Immature natural killer cell (primary cell): ENCODE data around the gene TAS2R41. TPM values are rescaled to one million over a fixed set of nuclear protein-coding genes. Genes with fewer than 3 reads are reported as not detected.

Source experiments
- DNase-seq, 3 donors: peaks; one replicate each; pipeline ENCODE4 v3.0.0; 2022; ENCODE audit warnings: mixed read lengths in 1 of 3
- H3K27ac Mint-ChIP-seq, 6 donors: one replicate each; pipeline ENCODE4 v1.8.0; 2020; ENCODE audit warnings: mixed read lengths in 6 of 6, mild to moderate bottlenecking in 5 of 6, inconsistent platforms in 4 of 6, moderate library complexity in 3 of 6
- H3K27me3 Mint-ChIP-seq, 3 donors: one replicate each; pipeline ENCODE4 v1.8.0; 2020 to 2021; ENCODE audit warnings: low read depth in 3 of 3, mild to moderate bottlenecking in 3 of 3, mixed read lengths in 3 of 3, moderate library complexity in 3 of 3, inconsistent platforms in 1 of 3
- H3K36me3 Mint-ChIP-seq, 3 donors: one replicate each; pipeline ENCODE4 v1.8.0; 2020; ENCODE audit warnings: mixed read lengths in 3 of 3, inconsistent platforms in 2 of 3, mild to moderate bottlenecking in 2 of 3
- H3K4me1 Mint-ChIP-seq, 2 donors: one replicate each; pipeline ENCODE4 v1.8.0; 2020; ENCODE audit warnings: inconsistent platforms in 2 of 2, mild to moderate bottlenecking in 2 of 2, mixed read lengths in 2 of 2, moderate library complexity in 1 of 2
- H3K4me3 Mint-ChIP-seq, 5 donors: one replicate each; pipeline ENCODE4 v1.8.0; 2020; ENCODE audit warnings: mild to moderate bottlenecking in 5 of 5, mixed read lengths in 5 of 5, inconsistent platforms in 3 of 5, moderate library complexity in 3 of 5
- H3K9me3 Mint-ChIP-seq, 6 donors: one replicate each; pipeline ENCODE4 v1.8.0; 2020; ENCODE audit warnings: mild to moderate bottlenecking in 6 of 6, mixed read lengths in 6 of 6, inconsistent platforms in 4 of 6, moderate library complexity in 3 of 6
- polyA plus RNA-seq, 3 donors: library from polyadenylated mRNA; unstranded; fragments of 300-500 nt; fragmentation: Illumina TruSeq; gene quantifications; one replicate each; pipeline ENCODE4 v1.2.3, GENCODE V29; 2021

Gene TAS2R41
- polyA plus RNA-seq, 3 donors from 2014 or later: not detected

- Mint-ChIP-seq H3K9me3 (no peaks in the 10 kb centered on the region), H3K36me3 (no peaks in the 10 kb centered on the region), H3K4me3 (no peak overlapping the region), H3K27ac (no peak overlapping the region), H3K27me3 (no peaks in the 10 kb centered on the region), H3K4me1 (no peaks in the 10 kb centered on the region)
- no peak for DNase-seq
Measured at GRCh38 chr7:143448429-143448828, 29.2 kb upstream of the TAS2R41 start.

GRCh38 chr7:143449793-143450192, 27.9 kb upstream of the TAS2R41 start:
- Mint-ChIP-seq H3K4me3 (no peak overlapping the region), H3K9me3 (no peaks in the 10 kb centered on the region), H3K36me3 (no peaks in the 10 kb centered on the region), H3K27ac (no peak overlapping the region), H3K27me3 (peaks cover 0 to 2% (median 0%) of the 10 kb centered on the region in 3 donors), H3K4me1 (no peaks in the 10 kb centered on the region)
- DNase-seq: no peak

DNA sequence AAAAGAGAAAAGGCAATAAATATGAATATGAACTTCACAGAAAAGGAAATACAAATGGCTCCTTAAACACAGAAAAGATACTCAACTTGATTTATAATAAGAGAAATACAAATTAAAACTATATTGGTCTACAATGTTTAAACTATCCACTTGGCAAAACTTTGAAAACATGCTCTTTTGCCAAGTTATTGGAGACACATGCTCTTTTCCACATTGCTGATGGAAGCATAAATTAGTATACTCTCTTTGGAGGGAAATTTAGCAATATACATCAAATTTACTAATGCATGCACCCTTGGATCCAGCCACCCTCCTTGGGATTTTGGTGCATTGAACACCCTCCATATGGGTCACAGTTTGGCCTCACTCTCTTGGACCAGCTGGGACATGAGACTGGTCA, 26.6 kb upstream of the TAS2R41 start:
- Mint-ChIP-seq H3K27me3 (peaks cover 0 to 2% (median 0%) of the 10 kb centered on the region in 3 donors), H3K27ac (no peak overlapping the region)

DNA sequence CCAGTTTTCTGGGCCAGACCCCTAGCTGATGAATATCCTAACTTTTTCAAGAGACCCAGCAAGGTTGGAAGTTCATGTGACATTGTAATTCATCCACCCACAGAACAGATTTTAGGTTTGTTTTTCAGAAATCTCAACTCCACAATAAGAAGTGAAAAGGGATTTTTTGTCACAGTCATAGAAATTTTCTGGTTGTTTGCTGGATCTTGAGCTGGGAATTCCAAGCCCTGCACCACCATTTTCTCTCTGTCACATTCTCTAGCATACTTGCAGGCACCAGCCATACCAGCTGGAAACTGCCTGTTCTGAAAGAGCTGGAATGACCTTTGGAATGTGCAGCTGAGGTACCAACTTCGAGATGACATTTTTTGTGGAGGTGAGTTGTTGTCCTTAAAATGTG, 25.9 kb upstream of the TAS2R41 start:
- H3K4me3 Mint-ChIP-seq: no peak overlapping the region
- H3K27ac Mint-ChIP-seq: no peak overlapping the region
- DNase-seq: no peak
- no peaks in the 10 kb centered on the region for H3K9me3 Mint-ChIP-seq
- peaks cover 0 to 2% (median 0%) of the 10 kb centered on the region in 3 donors for H3K27me3 Mint-ChIP-seq
- H3K36me3 Mint-ChIP-seq: no peaks in the 10 kb centered on the region
- H3K4me1 Mint-ChIP-seq: no peaks in the 10 kb centered on the region

More for the DNA sequence above, 26.6 kb upstream of the TAS2R41 start:
- Mint-ChIP-seq H3K4me3 (no peak overlapping the region), H3K9me3 (no peaks in the 10 kb centered on the region), H3K36me3 (no peaks in the 10 kb centered on the region), H3K4me1 (no peaks in the 10 kb centered on the region)
- no peak for DNase-seq

DNA sequence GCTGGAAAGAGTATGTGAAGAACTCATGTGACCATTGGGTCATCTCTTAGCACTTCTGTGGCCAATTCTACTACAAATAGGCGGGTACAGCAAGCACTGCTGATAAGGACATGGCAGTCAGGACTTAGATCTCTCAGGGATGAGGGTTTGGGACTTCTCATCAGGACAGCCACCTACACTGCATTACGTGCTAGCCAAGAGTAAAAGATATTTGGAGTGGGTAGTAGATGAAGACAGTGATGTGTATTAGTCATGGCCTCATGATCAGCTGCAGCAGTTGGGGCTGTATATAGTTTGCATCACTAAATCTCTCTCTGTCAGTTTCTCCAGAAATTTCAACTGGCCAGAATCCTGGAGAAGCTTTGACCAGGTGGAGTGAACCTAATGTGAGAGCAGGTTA, 25.2 kb upstream of the TAS2R41 start:
- Mint-ChIP-seq H3K9me3 (no peaks in the 10 kb centered on the region), H3K27me3 (peaks cover 0 to 2% (median 0%) of the 10 kb centered on the region in 3 donors), H3K4me1 (no peaks in the 10 kb centered on the region), H3K4me3 (no peak overlapping the region), H3K36me3 (no peaks in the 10 kb centered on the region), H3K27ac (no peak overlapping the region)
- no peak for DNase-seq

DNA sequence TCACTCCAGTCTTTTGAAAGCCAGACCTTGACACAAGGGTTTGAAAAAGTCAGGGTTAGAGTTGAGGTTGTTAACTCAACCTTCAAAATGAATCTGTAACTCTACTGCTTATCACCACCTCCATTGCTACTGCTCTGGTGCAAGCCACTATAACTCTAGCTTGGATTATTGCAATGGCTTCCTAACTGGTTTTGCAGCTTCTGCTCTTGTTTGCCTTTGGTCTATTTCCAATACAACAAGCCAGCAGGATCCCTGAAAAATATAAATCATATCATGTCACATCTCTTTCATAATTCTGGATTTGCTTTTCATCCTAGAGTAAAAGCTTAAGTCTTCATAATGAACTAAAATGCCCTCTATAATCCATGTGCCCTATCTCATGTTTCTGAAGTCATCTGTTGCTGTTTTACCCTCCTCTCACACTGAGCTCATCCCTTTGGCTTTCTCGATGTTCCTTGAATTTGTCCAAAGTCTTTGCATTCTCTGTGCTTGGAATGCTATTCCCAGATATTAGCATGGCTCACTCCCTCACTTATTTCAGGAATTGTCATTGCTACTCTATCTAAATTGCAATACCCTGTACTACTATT, 23.5 kb upstream of the TAS2R41 start:
- Mint-ChIP-seq H3K27me3 (peaks cover 0 to 2% (median 0%) of the 10 kb centered on the region in 3 donors), H3K36me3 (no peaks in the 10 kb centered on the region), H3K4me1 (no peaks in the 10 kb centered on the region), H3K9me3 (no peaks in the 10 kb centered on the region), H3K27ac (no peak overlapping the region), H3K4me3 (no peak overlapping the region)
- no peak for DNase-seq

DNA sequence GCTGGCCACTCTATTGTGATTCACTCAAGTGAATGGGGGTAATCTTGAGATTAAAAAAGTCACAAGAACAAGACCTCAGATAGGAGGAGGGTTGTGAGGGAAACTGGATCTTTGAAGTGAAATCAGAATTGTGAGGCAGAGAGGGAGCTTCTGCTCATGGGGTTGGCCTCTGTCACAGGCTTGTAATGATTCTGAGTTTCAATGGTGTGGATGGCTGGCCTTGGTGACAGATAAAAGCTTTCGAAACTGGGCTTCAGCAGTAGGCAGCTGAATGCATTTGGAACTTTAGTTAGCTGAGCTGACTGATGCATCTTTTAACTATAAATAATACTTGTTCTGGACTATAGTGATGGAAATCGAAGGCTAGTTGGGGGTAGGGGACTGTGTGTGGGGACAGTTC, 22.2 kb upstream of the TAS2R41 start:
- Mint-ChIP-seq H3K27ac (no peak overlapping the region), H3K36me3 (no peaks in the 10 kb centered on the region), H3K9me3 (no peaks in the 10 kb centered on the region), H3K4me3 (no peak overlapping the region), H3K4me1 (no peaks in the 10 kb centered on the region), H3K27me3 (peaks cover 0 to 2% (median 0%) of the 10 kb centered on the region in 3 donors)
- DNase-seq: no peak

DNA sequence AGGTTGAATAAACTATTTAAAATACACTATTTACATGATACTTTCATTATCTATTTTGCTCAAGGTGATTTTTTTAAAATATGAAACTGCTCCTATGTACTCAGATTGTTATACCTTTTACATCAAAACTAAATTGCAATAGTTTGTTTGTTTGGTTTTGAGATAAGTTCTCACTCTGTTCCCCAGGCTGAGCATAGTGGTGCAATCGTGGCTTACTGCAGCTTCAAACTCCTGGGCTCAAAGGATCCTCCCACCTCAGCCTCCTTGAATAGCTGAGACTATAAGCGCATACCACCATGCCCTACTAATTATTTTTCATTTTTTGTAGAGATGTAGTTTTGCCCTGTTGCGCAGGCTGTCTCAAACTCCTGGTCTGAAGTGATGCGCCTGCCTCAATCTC, 21.7 kb upstream of the TAS2R41 start:
- H3K4me1 Mint-ChIP-seq: no peaks in the 10 kb centered on the region
- H3K4me3 Mint-ChIP-seq: no peak overlapping the region
- H3K27ac Mint-ChIP-seq: no peak overlapping the region
- no peaks in the 10 kb centered on the region for H3K36me3 Mint-ChIP-seq
- H3K9me3 Mint-ChIP-seq: no peaks in the 10 kb centered on the region
- peaks cover 0 to 2% (median 0%) of the 10 kb centered on the region in 3 donors for H3K27me3 Mint-ChIP-seq
- DNase-seq: no peak

DNA sequence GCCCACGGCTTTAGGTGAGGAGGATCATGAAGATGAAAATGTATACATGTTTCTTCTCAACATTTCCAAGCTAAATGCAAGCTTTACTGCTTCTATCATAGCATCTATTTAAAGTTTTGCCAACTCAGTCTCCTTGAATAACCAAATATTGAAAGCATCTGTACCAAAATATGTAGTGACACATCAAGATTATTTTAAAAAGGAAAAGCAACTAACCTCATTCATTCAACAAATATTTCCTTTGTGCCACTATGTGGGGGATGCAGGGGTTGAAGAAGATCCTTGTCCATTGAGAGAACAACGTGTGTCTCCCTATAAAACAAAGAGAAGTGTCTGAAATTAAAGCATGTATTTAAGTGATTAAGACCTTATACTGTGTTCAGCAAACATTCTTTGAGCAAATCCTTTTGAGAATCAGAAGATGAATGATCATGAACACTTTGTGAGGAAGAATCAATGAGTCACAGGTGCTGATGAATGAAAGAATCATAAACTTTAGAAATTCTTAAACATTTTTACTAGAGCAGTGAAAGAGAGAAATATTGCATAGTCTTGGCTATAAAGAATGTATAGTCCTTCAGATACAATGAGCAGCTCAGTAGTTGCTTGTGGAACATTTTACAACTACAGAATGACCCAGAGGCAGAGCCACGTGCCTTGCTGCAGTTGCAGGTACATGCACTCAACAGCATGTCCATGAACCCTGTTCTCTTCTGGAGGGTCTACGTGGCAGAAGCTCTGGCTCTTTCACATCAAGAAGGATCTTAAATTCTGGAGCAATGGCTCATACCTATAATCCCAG, 20.5 kb upstream of the TAS2R41 start:
- DNase-seq: no peak
- no peaks in the 10 kb centered on the region for H3K4me1 Mint-ChIP-seq
- no peaks in the 10 kb centered on the region for H3K9me3 Mint-ChIP-seq
- no peak overlapping the region for H3K27ac Mint-ChIP-seq
- H3K36me3 Mint-ChIP-seq: no peaks in the 10 kb centered on the region
- H3K27me3 Mint-ChIP-seq: peaks cover 0 to 2% (median 0%) of the 10 kb centered on the region in 3 donors
- H3K4me3 Mint-ChIP-seq: no peak overlapping the region

- Mint-ChIP-seq H3K36me3 (no peaks in the 10 kb centered on the region), H3K27me3 (peaks cover 0 to 2% (median 0%) of the 10 kb centered on the region in 3 donors), H3K27ac (no peak overlapping the region), H3K4me3 (no peak overlapping the region), H3K9me3 (no peaks in the 10 kb centered on the region), H3K4me1 (no peaks in the 10 kb centered on the region)
- no peak for DNase-seq
Measured at GRCh38 chr7:143458263-143458662, 19.4 kb upstream of the TAS2R41 start.

- peaks cover 0 to 2% (median 0%) of the 10 kb centered on the region in 3 donors for H3K27me3 Mint-ChIP-seq
- H3K9me3 Mint-ChIP-seq: no peaks in the 10 kb centered on the region
- H3K27ac Mint-ChIP-seq: no peak overlapping the region
- H3K4me3 Mint-ChIP-seq: no peak overlapping the region
- no peaks in the 10 kb centered on the region for H3K36me3 Mint-ChIP-seq
- no peaks in the 10 kb centered on the region for H3K4me1 Mint-ChIP-seq
- DNase-seq: no peak
Measured at GRCh38 chr7:143458681-143459080, 19.0 kb upstream of the TAS2R41 start.

DNA sequence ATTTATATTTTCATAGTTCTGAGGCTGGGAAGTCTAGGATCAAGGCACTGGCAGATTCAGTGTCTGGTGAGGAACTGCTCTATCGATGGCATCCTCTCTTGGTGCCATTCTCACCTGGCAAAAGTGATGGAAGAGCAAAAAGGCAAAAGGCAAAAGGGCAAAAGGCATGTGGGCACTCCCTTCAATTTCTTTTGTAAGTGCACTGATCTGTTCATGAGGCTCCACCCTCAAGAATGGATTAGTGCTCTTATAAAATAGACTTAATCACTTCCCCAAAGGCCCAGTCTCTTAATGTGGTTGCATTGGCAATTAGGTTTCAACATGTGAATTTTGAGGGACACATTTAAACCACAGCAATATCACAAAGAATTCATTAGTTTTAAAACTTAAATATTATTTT, 18.3 kb upstream of the TAS2R41 start:
- no peaks in the 10 kb centered on the region for H3K9me3 Mint-ChIP-seq
- peaks cover 0 to 2% (median 0%) of the 10 kb centered on the region in 3 donors for H3K27me3 Mint-ChIP-seq

GRCh38 chr7:143460271-143460979, 17.2 kb upstream of the TAS2R41 start:
- no peak for DNase-seq
- Mint-ChIP-seq H3K4me1 (no peaks in the 10 kb centered on the region), H3K27ac (no peak overlapping the region), H3K36me3 (no peaks in the 10 kb centered on the region), H3K4me3 (no peak overlapping the region), H3K27me3 (peaks cover 0 to 3% (median 2%) of the 10 kb centered on the region in 3 donors), H3K9me3 (peaks cover 0 to 2% (median 0%) of the 10 kb centered on the region in 6 donors)

More for the DNA sequence above, 18.3 kb upstream of the TAS2R41 start:
- H3K36me3 Mint-ChIP-seq: no peaks in the 10 kb centered on the region
- DNase-seq: no peak
- no peaks in the 10 kb centered on the region for H3K4me1 Mint-ChIP-seq
- no peak overlapping the region for H3K27ac Mint-ChIP-seq
- H3K4me3 Mint-ChIP-seq: no peak overlapping the region

- Mint-ChIP-seq H3K4me3 (no peak overlapping the region), H3K27me3 (peaks cover 0 to 3% (median 2%) of the 10 kb centered on the region in 3 donors), H3K4me1 (no peaks in the 10 kb centered on the region), H3K27ac (no peak overlapping the region), H3K36me3 (no peaks in the 10 kb centered on the region), H3K9me3 (peaks cover 0 to 2% (median 0%) of the 10 kb centered on the region in 6 donors)
- DNase-seq: no peak
Measured at GRCh38 chr7:143462045-143462444, 15.6 kb upstream of the TAS2R41 start.
